Neural crest cell (in vitro differentiated cells): ENCODE measurements around the gene KRT73. TPM values are rescaled to one million over a fixed set of nuclear protein-coding genes. Genes with fewer than 3 reads are reported as not detected.

Experiments
- DNase-seq: peaks from one replicate; pipeline ENCODE4 v3.0.0; 2021; ENCODE audit warnings: low read depth, mixed read lengths, low spot score
- H3K27ac Mint-ChIP-seq: one replicate; pipeline ENCODE4 v1.8.0; 2021; ENCODE audit warnings: mild to moderate bottlenecking, mixed read lengths; ENCODE audit not compliant: unreplicated experiment
- H3K27me3 Mint-ChIP-seq: 2 replicates; pipeline ENCODE4 v1.8.0; 2021; ENCODE audit warnings: low read depth, mild to moderate bottlenecking, mixed read lengths
- H3K36me3 Mint-ChIP-seq: 2 replicates; pipeline ENCODE4 v1.8.0; 2021; ENCODE audit warnings: low read depth, mild to moderate bottlenecking, mixed read lengths
- H3K4me1 Mint-ChIP-seq: 2 replicates; pipeline ENCODE4 v1.8.0; 2021; ENCODE audit warnings: mixed read lengths
- H3K4me3 Mint-ChIP-seq: one replicate; pipeline ENCODE4 v1.8.0; 2021; ENCODE audit warnings: mild to moderate bottlenecking, mixed read lengths
- H3K9me3 Mint-ChIP-seq: 2 replicates; pipeline ENCODE4 v1.8.0; 2021; ENCODE audit warnings: mixed read lengths
- total RNA-seq: library from RNA; stranded (reverse); gene quantifications from 2 replicates; pipeline ENCODE4 v1.2.1, GENCODE V29; 2021
- TF ChIP-seq, protein P1 (sequence below): fragments of 200-600 bp; sonication (generic); conservative IDR thresholded peaks from 2 replicates; pipeline ENCODE4 v1.5.0; 2021; ENCODE audit warnings: antibody characterized with exemption, mild to moderate bottlenecking

The KRT73 gene
- total RNA-seq, 1 donor from 2014 or later = not detected

DNA sequence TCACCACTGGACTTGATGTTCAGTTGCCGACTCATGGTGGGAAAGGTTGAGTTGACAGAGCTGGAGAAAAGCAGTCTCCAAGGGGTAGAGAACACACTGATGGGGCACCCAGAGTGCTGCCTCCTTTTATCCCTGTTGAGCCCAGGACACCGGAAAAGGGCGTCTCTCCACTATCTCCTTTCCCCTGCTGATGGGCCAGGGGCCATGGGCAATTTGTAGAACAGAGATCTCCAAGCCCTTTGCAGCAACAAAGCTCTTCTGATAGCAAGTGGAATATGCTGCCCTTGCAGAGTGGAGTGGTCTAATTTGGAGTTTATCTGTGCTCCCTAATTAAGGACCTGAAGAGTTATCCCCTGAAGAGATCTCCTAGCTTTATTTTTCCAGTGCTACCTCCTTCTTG, 44.6 kb downstream of the KRT73 start, which contains the start of gene KRT74:
TSS of gene KRT74 (minus strand) at position 101 of the 400 bp plus-strand sequence. CDS start at position 35, 66 bp downstream.
- H3K9me3 Mint-ChIP-seq = no peaks in the 10 kb centered on the region
- H3K4me3 Mint-ChIP-seq = no peak within 1 kb of the TSS
- TF ChIP-seq, protein P1, sequence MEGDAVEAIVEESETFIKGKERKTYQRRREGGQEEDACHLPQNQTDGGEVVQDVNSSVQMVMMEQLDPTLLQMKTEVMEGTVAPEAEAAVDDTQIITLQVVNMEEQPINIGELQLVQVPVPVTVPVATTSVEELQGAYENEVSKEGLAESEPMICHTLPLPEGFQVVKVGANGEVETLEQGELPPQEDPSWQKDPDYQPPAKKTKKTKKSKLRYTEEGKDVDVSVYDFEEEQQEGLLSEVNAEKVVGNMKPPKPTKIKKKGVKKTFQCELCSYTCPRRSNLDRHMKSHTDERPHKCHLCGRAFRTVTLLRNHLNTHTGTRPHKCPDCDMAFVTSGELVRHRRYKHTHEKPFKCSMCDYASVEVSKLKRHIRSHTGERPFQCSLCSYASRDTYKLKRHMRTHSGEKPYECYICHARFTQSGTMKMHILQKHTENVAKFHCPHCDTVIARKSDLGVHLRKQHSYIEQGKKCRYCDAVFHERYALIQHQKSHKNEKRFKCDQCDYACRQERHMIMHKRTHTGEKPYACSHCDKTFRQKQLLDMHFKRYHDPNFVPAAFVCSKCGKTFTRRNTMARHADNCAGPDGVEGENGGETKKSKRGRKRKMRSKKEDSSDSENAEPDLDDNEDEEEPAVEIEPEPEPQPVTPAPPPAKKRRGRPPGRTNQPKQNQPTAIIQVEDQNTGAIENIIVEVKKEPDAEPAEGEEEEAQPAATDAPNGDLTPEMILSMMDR = no peak
- no peaks in the 10 kb centered on the region for H3K4me1 Mint-ChIP-seq
- H3K27me3 Mint-ChIP-seq = peaks cover 4% of the 10 kb centered on the region
- no peaks in the 10 kb centered on the region for H3K36me3 Mint-ChIP-seq
- no peak within 1 kb of the TSS for H3K27ac Mint-ChIP-seq
- DNase-seq = no peak

DNA sequence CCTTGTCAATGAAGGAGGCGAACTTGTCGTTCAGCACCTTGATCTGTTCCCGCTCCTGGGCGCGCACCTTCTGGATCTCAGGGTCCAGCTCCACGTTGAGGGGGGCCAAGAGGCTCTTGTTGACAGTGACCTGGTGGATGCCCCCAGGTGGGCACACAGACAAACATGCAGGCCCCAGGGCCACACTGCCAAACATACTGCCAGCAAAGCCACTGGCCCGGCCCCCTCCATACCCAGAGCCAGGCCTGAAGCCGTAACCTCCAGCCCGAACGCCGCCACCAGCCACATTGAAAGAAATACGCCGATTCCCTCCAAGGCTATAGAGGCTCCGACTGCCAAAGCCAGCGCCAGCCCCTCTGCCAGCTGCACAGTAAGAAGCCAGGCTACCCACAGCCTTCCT, 45.1 kb downstream of the KRT73 start:
- no peaks in the 10 kb centered on the region for H3K9me3 Mint-ChIP-seq
- H3K4me1 Mint-ChIP-seq = no peaks in the 10 kb centered on the region
- peaks cover 4% of the 10 kb centered on the region for H3K27me3 Mint-ChIP-seq
- no peak overlapping the region for H3K27ac Mint-ChIP-seq
- TF ChIP-seq, protein P1 = no peak
- H3K36me3 Mint-ChIP-seq = no peaks in the 10 kb centered on the region
- H3K4me3 Mint-ChIP-seq = no peak overlapping the region
- DNase-seq = no peak

DNA sequence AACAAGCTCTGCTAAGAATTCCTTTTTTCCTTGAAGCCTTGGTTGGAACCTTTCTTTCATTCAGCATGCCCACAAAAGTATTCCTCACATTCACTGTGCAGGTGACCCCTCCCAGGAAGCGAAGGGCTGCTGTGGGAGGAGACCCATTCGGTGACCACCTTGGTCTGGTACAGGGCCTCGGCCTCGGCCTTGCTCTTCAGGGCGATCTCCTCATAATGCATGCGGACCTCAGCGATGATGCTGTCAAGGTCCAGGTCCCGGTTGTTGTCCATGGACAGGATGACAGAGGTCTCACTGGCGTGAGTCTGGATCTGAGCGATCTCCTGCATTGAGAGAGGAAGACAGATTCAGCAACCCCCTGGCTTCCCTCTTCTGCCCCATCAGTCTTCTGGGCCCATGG, 47.8 kb downstream of the KRT73 start:
- no peaks in the 10 kb centered on the region for H3K4me1 Mint-ChIP-seq
- H3K27ac Mint-ChIP-seq = no peak overlapping the region
- no peaks in the 10 kb centered on the region for H3K9me3 Mint-ChIP-seq
- no peak for DNase-seq
- peaks cover 5% of the 10 kb centered on the region for H3K27me3 Mint-ChIP-seq
- H3K4me3 Mint-ChIP-seq = no peak overlapping the region
- TF ChIP-seq, protein P1 = no peak
- H3K36me3 Mint-ChIP-seq = no peaks in the 10 kb centered on the region

DNA sequence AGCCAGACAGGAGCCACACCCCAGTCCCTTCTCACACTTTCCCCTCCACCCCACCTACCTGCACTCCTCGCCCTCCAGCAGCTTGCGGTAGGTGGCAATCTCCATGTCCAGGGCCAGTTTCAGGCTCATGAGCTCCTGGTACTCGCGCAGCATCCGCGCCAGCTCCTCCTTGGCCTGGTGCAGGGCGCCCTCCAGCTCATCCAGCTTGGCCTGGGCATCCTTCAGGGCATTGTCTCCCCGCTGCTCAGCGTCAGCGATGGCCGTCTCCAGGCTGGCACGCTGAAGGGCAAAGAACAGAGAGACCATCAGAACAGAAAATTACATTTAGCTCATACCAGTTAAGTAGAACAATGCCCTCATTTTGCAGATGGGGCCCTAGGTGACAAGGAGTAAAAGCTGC, 50.2 kb downstream of the KRT73 start:
- Mint-ChIP-seq H3K27ac (no peak overlapping the region), H3K4me1 (no peaks in the 10 kb centered on the region), H3K4me3 (no peak overlapping the region), H3K27me3 (peaks cover 20% of the 10 kb centered on the region), H3K9me3 (no peaks in the 10 kb centered on the region), H3K36me3 (no peaks in the 10 kb centered on the region)
- TF ChIP-seq, protein P1 = no peak
- DNase-seq = no peak

DNA sequence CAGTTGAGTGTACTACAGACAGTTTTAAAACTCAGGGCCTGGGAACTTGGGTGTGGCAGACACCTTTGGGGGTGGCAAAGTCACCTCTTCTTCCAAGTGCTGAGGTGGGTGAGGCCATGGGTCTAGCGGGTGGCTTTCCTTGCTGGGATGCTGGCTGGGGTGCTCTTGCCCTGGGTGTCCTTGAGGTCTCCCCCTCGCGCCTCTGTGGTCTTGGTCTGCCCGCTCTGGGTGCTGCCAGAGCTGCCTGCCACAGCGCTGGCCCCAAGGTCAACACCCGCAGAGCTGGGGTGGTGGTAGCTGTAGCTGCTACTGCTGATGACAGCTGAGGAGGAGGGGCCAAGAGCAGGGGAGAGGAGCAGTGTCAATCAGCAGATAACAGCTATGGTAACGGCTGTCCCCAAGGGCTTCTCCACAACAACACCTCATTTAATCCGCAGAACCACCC, 51.5 kb downstream of the KRT73 start:
- Mint-ChIP-seq H3K9me3 (no peaks in the 10 kb centered on the region), H3K4me1 (no peaks in the 10 kb centered on the region), H3K27me3 (peaks cover 26% of the 10 kb centered on the region), H3K36me3 (no peaks in the 10 kb centered on the region), H3K4me3 (no peak overlapping the region), H3K27ac (no peak overlapping the region)
- DNase-seq = no peak
- TF ChIP-seq, protein P1 = no peak

DNA sequence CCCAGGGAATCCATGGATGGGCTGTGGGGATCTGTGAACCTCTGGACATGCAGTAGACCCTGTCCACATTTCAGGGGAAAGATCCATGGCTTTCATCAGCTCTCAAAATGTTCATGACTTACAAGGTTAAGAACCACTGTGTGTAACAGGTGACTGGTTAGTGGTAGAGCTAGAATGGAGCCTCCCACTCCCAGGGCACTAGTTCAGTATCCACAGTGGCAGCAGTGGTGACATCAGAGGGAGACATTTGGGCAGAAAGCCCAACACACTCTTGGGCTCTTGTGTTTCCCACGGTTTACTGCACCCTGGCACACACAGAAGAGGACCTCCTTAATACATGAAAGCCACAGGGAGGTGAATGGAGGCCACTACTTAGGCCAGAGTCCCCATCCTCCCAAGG, 53.8 kb downstream of the KRT73 start:
- no peak overlapping the region for H3K27ac Mint-ChIP-seq
- peaks cover 43% of the 10 kb centered on the region for H3K27me3 Mint-ChIP-seq
- no peaks in the 10 kb centered on the region for H3K9me3 Mint-ChIP-seq
- no peaks in the 10 kb centered on the region for H3K36me3 Mint-ChIP-seq
- no peaks in the 10 kb centered on the region for H3K4me1 Mint-ChIP-seq
- no peak overlapping the region for H3K4me3 Mint-ChIP-seq
- TF ChIP-seq, protein P1 = no peak
- DNase-seq = no peak
